22Rv1 (cell line): Measurements from ENCODE around the gene KL.

Experiments
- ZFX ChIP-seq: fragments of 450-650 bp; IDR thresholded peaks from 2 replicates; pipeline ENCODE4 v1.6.1; 2017; ENCODE audit warnings: antibody characterized with exemption, borderline replicate concordance
- TF ChIP-seq, protein P1 (sequence below): fragments of 450-650 bp; IDR thresholded peaks from 2 replicates; pipeline ENCODE4 v1.5.1; 2017; ENCODE audit warnings: mild to moderate bottlenecking

GRCh38 chr13:32978278-32978677 lies 37.9 kb upstream of the KL start:
- TF ChIP-seq, protein P1, sequence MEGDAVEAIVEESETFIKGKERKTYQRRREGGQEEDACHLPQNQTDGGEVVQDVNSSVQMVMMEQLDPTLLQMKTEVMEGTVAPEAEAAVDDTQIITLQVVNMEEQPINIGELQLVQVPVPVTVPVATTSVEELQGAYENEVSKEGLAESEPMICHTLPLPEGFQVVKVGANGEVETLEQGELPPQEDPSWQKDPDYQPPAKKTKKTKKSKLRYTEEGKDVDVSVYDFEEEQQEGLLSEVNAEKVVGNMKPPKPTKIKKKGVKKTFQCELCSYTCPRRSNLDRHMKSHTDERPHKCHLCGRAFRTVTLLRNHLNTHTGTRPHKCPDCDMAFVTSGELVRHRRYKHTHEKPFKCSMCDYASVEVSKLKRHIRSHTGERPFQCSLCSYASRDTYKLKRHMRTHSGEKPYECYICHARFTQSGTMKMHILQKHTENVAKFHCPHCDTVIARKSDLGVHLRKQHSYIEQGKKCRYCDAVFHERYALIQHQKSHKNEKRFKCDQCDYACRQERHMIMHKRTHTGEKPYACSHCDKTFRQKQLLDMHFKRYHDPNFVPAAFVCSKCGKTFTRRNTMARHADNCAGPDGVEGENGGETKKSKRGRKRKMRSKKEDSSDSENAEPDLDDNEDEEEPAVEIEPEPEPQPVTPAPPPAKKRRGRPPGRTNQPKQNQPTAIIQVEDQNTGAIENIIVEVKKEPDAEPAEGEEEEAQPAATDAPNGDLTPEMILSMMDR, result no peak
- no peak for TF ChIP-seq ZFX
